Astrocyte (in vitro differentiated cells and primary cell): ENCODE results near the gene ABCC4. TPM values are rescaled to one million over a fixed set of nuclear protein-coding genes. Genes with fewer than 3 reads are reported as not detected.

Source experiments
- DNase-seq: peaks from one replicate; pipeline ENCODE4 v3.0.0-alpha.2; 2010; ENCODE audit warnings: low read depth
- FAIRE-seq: peaks from 2 replicates; lab custom pipeline; 2011; peaks lifted over from hg19 to GRCh38; lab: Jason Lieb, UNC
- H2AFZ ChIP-seq: 2 replicates; pipeline ENCODE4 v1.6.0; 2012; ENCODE audit warnings: low read depth, low read length, inconsistent platforms
- H3K27ac ChIP-seq: 2 replicates; pipeline ENCODE4 v1.5.1; 2011; ENCODE audit warnings: low read depth, low read length, inconsistent platforms
- H3K27me3 ChIP-seq: 2 replicates; pipeline ENCODE4 v1.6.0; 2011; ENCODE audit warnings: low read length, inconsistent platforms; ENCODE audit not compliant: insufficient read depth
- H3K36me3 ChIP-seq: 2 replicates; pipeline ENCODE4 v1.5.1; 2011; ENCODE audit warnings: low read length, inconsistent platforms; ENCODE audit not compliant: insufficient read depth
- H3K4me1 ChIP-seq: 2 replicates; pipeline ENCODE4 v1.5.1; 2011; ENCODE audit warnings: low read length, inconsistent platforms; ENCODE audit not compliant: insufficient read depth
- H3K4me2 ChIP-seq: 2 replicates; pipeline ENCODE4 v1.6.0; 2012; ENCODE audit warnings: low read length, inconsistent platforms
- H3K4me3 ChIP-seq: 2 replicates; pipeline ENCODE4 v1.5.1; 2011; ENCODE audit warnings: low read depth, mild to moderate bottlenecking, low read length, inconsistent platforms; ENCODE audit not compliant: insufficient read depth
- H3K79me2 ChIP-seq: 2 replicates; pipeline ENCODE4 v1.6.0; 2012; ENCODE audit warnings: mild to moderate bottlenecking, low read length, inconsistent platforms; ENCODE audit not compliant: insufficient read depth
- H3K9ac ChIP-seq: 2 replicates; pipeline ENCODE4 v1.6.0; 2012; ENCODE audit warnings: mild to moderate bottlenecking, low read length, inconsistent platforms
- H3K9me3 ChIP-seq: 2 replicates; pipeline ENCODE4 v1.5.1; 2012; ENCODE audit warnings: low read depth, mild to moderate bottlenecking, low read length, inconsistent platforms; ENCODE audit not compliant: insufficient read depth
- H4K20me1 ChIP-seq: 2 replicates; pipeline ENCODE4 v1.6.0; 2012; ENCODE audit warnings: low read length, inconsistent platforms; ENCODE audit not compliant: insufficient read depth
- H3K27ac Mint-ChIP-seq: one replicate; pipeline ENCODE4 v1.8.0; 2021; ENCODE audit warnings: mild to moderate bottlenecking, mixed read lengths; ENCODE audit not compliant: unreplicated experiment
- H3K27me3 Mint-ChIP-seq: one replicate; pipeline ENCODE4 v1.8.0; 2021; ENCODE audit warnings: low read depth, mixed read lengths; ENCODE audit not compliant: unreplicated experiment
- H3K36me3 Mint-ChIP-seq: one replicate; pipeline ENCODE4 v1.8.0; 2021; ENCODE audit warnings: low read depth, mixed read lengths; ENCODE audit not compliant: unreplicated experiment
- H3K4me1 Mint-ChIP-seq: one replicate; pipeline ENCODE4 v1.8.0; 2021; ENCODE audit warnings: low read depth, mixed read lengths; ENCODE audit not compliant: unreplicated experiment
- H3K4me3 Mint-ChIP-seq: one replicate; pipeline ENCODE4 v1.8.0; 2021; ENCODE audit warnings: mild to moderate bottlenecking, moderate library complexity, mixed read lengths; ENCODE audit not compliant: unreplicated experiment
- H3K9me3 Mint-ChIP-seq: one replicate; pipeline ENCODE4 v1.8.0; 2021; ENCODE audit warnings: mild to moderate bottlenecking, mixed read lengths; ENCODE audit not compliant: unreplicated experiment
- EZH2 ChIP-seq: IDR thresholded peaks from 2 replicates; pipeline ENCODE4 v1.6.1; 2012; ENCODE audit warnings: mild to moderate bottlenecking, low read length, inconsistent platforms; ENCODE audit not compliant: insufficient read depth
- total RNA-seq: library from RNA; stranded (reverse); gene quantifications from 2 replicates; pipeline ENCODE4 v1.2.1, GENCODE V29; 2021
- TF ChIP-seq, protein P1 (sequence below): IDR thresholded peaks from 2 replicates; pipeline ENCODE4 v1.5.1; 2011; ENCODE audit warnings: low read depth, mild to moderate bottlenecking, inconsistent platforms, low read length, moderate library complexity; ENCODE audit not compliant: insufficient read depth

The ABCC4 gene
- total RNA-seq, 1 donor from 2014 or later = 15.6 TPM

DNA sequence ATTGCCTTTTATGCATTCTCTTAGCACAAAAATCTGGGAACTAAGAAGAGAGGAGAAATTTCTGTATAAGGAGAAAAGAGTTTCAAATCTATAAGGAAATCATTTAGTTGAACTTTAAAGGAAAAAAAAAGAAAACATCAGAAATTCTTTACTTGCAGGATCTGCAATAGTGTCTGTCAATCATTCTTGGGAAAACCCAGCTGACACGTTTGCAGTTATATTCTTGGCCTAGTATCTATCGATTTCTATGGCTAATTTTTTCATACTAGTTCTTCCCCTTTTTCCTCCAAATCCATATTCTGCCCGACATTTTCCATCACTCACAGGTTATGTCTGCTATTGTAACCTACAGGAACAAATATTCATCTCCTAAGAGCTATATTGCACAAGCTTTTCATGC is 160.7 kb downstream of the ABCC4 start:
- peaks cover 6% of the 10 kb centered on the region for H3K36me3 Mint-ChIP-seq
- no peaks in the 10 kb centered on the region for H3K27me3 ChIP-seq
- H3K27me3 Mint-ChIP-seq = no peaks in the 10 kb centered on the region
- H3K9me3 ChIP-seq = no peaks in the 10 kb centered on the region
- H3K4me2 ChIP-seq = no peak overlapping the region
- no peak overlapping the region for H3K4me3 ChIP-seq
- no peak overlapping the region for H3K4me3 Mint-ChIP-seq
- H3K9me3 Mint-ChIP-seq = no peaks in the 10 kb centered on the region
- no peak for TF ChIP-seq EZH2
- TF ChIP-seq, protein P1, sequence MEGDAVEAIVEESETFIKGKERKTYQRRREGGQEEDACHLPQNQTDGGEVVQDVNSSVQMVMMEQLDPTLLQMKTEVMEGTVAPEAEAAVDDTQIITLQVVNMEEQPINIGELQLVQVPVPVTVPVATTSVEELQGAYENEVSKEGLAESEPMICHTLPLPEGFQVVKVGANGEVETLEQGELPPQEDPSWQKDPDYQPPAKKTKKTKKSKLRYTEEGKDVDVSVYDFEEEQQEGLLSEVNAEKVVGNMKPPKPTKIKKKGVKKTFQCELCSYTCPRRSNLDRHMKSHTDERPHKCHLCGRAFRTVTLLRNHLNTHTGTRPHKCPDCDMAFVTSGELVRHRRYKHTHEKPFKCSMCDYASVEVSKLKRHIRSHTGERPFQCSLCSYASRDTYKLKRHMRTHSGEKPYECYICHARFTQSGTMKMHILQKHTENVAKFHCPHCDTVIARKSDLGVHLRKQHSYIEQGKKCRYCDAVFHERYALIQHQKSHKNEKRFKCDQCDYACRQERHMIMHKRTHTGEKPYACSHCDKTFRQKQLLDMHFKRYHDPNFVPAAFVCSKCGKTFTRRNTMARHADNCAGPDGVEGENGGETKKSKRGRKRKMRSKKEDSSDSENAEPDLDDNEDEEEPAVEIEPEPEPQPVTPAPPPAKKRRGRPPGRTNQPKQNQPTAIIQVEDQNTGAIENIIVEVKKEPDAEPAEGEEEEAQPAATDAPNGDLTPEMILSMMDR = no peak
- H3K27ac Mint-ChIP-seq = no peak overlapping the region
- peaks cover 1% of the 10 kb centered on the region for H3K4me1 Mint-ChIP-seq
- DNase-seq (no peak), FAIRE-seq (no peak)
- no peaks in the 10 kb centered on the region for H3K79me2 ChIP-seq
- no peak overlapping the region for H3K27ac ChIP-seq
- H3K9ac ChIP-seq = no peak overlapping the region
- no peaks in the 10 kb centered on the region for H3K4me1 ChIP-seq
- H4K20me1 ChIP-seq = no peaks in the 10 kb centered on the region
- H2AFZ ChIP-seq = no peak overlapping the region
- H3K36me3 ChIP-seq = no peaks in the 10 kb centered on the region

DNA sequence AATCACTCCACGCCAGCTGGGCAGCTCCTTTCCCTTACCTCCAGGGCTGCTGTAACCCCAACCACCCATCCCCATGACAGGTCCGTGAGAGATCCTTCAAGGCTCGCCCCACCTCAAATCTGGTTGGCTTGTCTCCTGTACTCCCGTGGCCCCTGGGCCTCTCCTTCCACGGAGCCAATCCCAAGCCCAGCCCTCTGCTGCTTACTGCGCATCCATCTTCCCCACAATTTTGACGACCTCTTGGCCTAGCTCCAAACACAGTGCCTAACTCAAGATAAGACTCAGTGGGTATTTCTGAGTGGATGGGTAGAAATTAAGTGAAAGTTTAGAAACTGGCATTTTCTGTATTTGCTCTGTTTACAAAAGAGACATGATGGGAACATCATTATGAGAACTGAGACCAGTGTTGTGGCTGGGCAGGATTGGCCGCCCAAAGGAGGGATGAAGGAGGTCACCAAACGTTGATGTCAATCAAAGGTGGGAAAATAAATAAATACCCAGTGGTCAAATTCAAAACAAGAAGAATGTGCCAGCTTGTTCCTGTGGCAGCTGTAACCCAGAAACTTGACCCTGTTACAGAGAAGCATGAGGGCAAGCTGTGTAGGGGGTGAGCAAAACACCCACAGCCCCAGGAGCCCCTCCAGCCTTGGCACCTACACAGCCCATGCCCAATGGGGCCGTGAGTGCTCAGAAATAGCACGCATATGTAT is 162.2 kb downstream of the ABCC4 start:
- no peak overlapping the region for H3K4me3 ChIP-seq
- FAIRE-seq (no peak), DNase-seq (no peak)
- no peaks in the 10 kb centered on the region for H3K4me1 ChIP-seq
- Mint-ChIP-seq H3K27me3 (no peaks in the 10 kb centered on the region), H3K27ac (no peak overlapping the region), H3K36me3 (peaks cover 9% of the 10 kb centered on the region), H3K4me1 (peaks cover 1% of the 10 kb centered on the region), H3K4me3 (no peak overlapping the region), H3K9me3 (no peaks in the 10 kb centered on the region)
- no peaks in the 10 kb centered on the region for H3K36me3 ChIP-seq
- H3K79me2 ChIP-seq = no peaks in the 10 kb centered on the region
- H3K27ac ChIP-seq = no peak overlapping the region
- no peaks in the 10 kb centered on the region for H3K27me3 ChIP-seq
- no peak overlapping the region for H3K4me2 ChIP-seq
- no peaks in the 10 kb centered on the region for H4K20me1 ChIP-seq
- no peak for TF ChIP-seq EZH2
- TF ChIP-seq, protein P1 = no peak
- no peak overlapping the region for H3K9ac ChIP-seq
- H2AFZ ChIP-seq = no peak overlapping the region
- no peaks in the 10 kb centered on the region for H3K9me3 ChIP-seq

- Mint-ChIP-seq H3K27ac (no peak overlapping the region), H3K4me1 (peaks cover 1% of the 10 kb centered on the region), H3K9me3 (peaks cover 3% of the 10 kb centered on the region), H3K4me3 (no peak overlapping the region), H3K36me3 (peaks cover 12% of the 10 kb centered on the region), H3K27me3 (no peaks in the 10 kb centered on the region)
- Histone ChIP-seq H3K27ac (no peak overlapping the region), H3K9ac (no peak overlapping the region), H3K79me2 (no peaks in the 10 kb centered on the region), H4K20me1 (no peaks in the 10 kb centered on the region), H2AFZ (no peak overlapping the region), H3K9me3 (no peaks in the 10 kb centered on the region), H3K36me3 (no peaks in the 10 kb centered on the region), H3K4me1 (no peaks in the 10 kb centered on the region), H3K4me3 (no peak overlapping the region), H3K4me2 (no peak overlapping the region), H3K27me3 (no peaks in the 10 kb centered on the region)
- DNase-seq (no peak), FAIRE-seq (no peak)
- TF ChIP-seq, protein P1 = no peak
- TF ChIP-seq EZH2 = no peak
These were observed 164.2 kb downstream of the ABCC4 start for GRCh38 chr13:95137096-95137495.
